Measurements from ENCODE around the gene BCL3.

Gene BCL3

GRCh38 chr19:44789943-44790483, 41.5 kb downstream of the BCL3 start:
- ATAC-seq (peak; percentile 22), DNase-seq (no peak)

- ATAC-seq: no peak
- DNase-seq: no peak
Observed at GRCh38 chr19:44792281-44792680, 43.8 kb downstream of the BCL3 start.

GRCh38 chr19:44794610-44795009, 46.1 kb downstream of the BCL3 start:
- DNase-seq: no peak
- ATAC-seq: no peak

GRCh38 chr19:44795398-44795987, 47.0 kb downstream of the BCL3 start:
- DNase-seq: no peak
- ATAC-seq: no peak

- no peak for ATAC-seq
- no peak for DNase-seq
Observed at GRCh38 chr19:44796701-44797115, 48.2 kb downstream of the BCL3 start.

GRCh38 chr19:44799627-44800346, 51.3 kb downstream of the BCL3 start:
- DNase-seq (no peak), ATAC-seq (no peak)

- DNase-seq (peak; percentile 91), ATAC-seq (peak; percentile 95)
Observed at GRCh38 chr19:44800461-44800860, 52.0 kb downstream of the BCL3 start.

- ATAC-seq (no peak), DNase-seq (no peak)
Observed at GRCh38 chr19:44803442-44804428, 55.2 kb downstream of the BCL3 start.

GRCh38 chr19:44806291-44806690, 57.8 kb downstream of the BCL3 start:
- DNase-seq: no peak
- no peak for ATAC-seq

- no peak for DNase-seq
Observed at GRCh38 chr19:44807162-44807561, 58.7 kb downstream of the BCL3 start.

GRCh38 chr19:44807652-44808462, 59.3 kb downstream of the BCL3 start:
- DNase-seq (no peak), ATAC-seq (no peak)

More at GRCh38 chr19:44807162-44807561, 58.7 kb downstream of the BCL3 start:
- no peak for ATAC-seq

- ATAC-seq (peak; percentile 20), DNase-seq (peak; percentile 11)
Observed at GRCh38 chr19:44808463-44809371, 60.2 kb downstream of the BCL3 start, which contains the start of gene BCAM. TSS of gene BCAM (plus strand) at chr19:44809103. CDS start at chr19:44809125, 22 bp downstream.
